Measurements from ENCODE around the gene MRM3. TPM values are rescaled to one million over a fixed set of nuclear protein-coding genes. Genes with fewer than 3 reads are reported as not detected.
"Not testable (repeated sequence)": the region's sequence is repeated elsewhere in the genome, so short reads cannot be mapped to it uniquely, and the experiment has no call there.

Gene MRM3
- total RNA-seq, 3 donors from 2014 or later, result 16.5 to 18.4 (median 16.7) TPM

GRCh38 chr17:774313-774584 is 7.9 kb upstream of the MRM3 start:
- no peak overlapping the region for H3K27ac ChIP-seq
- H3K9me3 ChIP-seq, result no peaks in the 10 kb centered on the region
- no peak overlapping the region for H3K4me3 ChIP-seq
- no peak for DNase-seq (ENCODE audit: low spot score in 2 of 2)
- H3K4me1 ChIP-seq, result no peaks in the 10 kb centered on the region
- intact Hi-C loops (cut with DNase I; ENCODE audit: low total_unique reads), result no loop called here
- TF ChIP-seq CTCF (IDR thresholded peaks at IDR 0.05), result no peak
- TF ChIP-seq POLR2A (IDR thresholded peaks at IDR 0.05), result no peak
- no peak for TF ChIP-seq POLR2AphosphoS5 (IDR thresholded peaks at IDR 0.05)
- peaks cover 3% of the 10 kb centered on the region for H3K36me3 ChIP-seq
- H3K27me3 ChIP-seq, result no peaks in the 10 kb centered on the region

- intact Hi-C loops (cut with DNase I; ENCODE audit: low total_unique reads), result no loop called here
- Histone ChIP-seq H3K27ac (no peak overlapping the region), H3K9me3 (no peaks in the 10 kb centered on the region), H3K36me3 (no peaks in the 10 kb centered on the region), H3K27me3 (no peaks in the 10 kb centered on the region), H3K4me3 (no peak overlapping the region), H3K4me1 (peaks cover 2 to 3% of the 10 kb centered on the region in 2 donors)
- TF ChIP-seq POLR2A (IDR thresholded peaks at IDR 0.05), result no peak
- no peak for TF ChIP-seq POLR2AphosphoS5 (IDR thresholded peaks at IDR 0.05)
- no peak for TF ChIP-seq CTCF (IDR thresholded peaks at IDR 0.05)
- DNase-seq (ENCODE audit: low spot score in 2 of 2), result no peak
These were observed 4.1 kb upstream of the MRM3 start for GRCh38 chr17:778096-778495.

DNA sequence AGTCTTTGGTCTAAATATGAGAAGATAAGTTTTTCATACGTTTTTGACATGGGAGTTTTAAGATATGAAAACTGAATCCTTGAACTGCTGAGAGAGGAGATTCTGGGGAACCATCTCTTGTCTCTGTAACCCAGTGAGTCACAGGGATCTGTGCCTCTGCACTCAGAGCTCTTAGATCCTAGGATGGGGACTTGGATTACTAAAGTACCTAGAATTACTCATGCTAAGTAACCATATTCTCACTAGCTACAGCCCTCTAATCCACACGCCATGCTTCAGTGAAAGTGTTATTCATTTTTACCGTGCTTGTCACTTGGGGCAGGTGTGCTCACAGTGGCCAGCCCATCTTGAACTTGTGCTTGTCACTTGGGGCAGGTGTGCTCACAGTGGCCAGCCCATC is 2.0 kb downstream of the MRM3 start:
- H3K4me1 ChIP-seq, result peaks cover 4 to 18% of the 10 kb centered on the region in 2 donors
- no peak for DNase-seq (ENCODE audit: low spot score in 2 of 2)
- H3K27ac ChIP-seq, result no peak overlapping the region
- no peaks in the 10 kb centered on the region for H3K36me3 ChIP-seq
- H3K9me3 ChIP-seq, result no peaks in the 10 kb centered on the region
- intact Hi-C loops (cut with DNase I; ENCODE audit: low total_unique reads), result no loop called here
- TF ChIP-seq POLR2A (IDR thresholded peaks at IDR 0.05) (no peak), CTCF (IDR thresholded peaks at IDR 0.05) (no peak), POLR2AphosphoS5 (IDR thresholded peaks at IDR 0.05) (no peak)
- H3K4me3 ChIP-seq, result no peak overlapping the region
- H3K27me3 ChIP-seq, result no peaks in the 10 kb centered on the region

- not testable (repeated sequence) for DNase-seq (ENCODE audit: low spot score in 2 of 2)
- H3K4me1 ChIP-seq, result peaks cover 4 to 18% of the 10 kb centered on the region in 2 donors
These were observed 3.7 kb downstream of the MRM3 start for GRCh38 chr17:785901-786300.

GRCh38 chr17:787641-788221 is 5.6 kb downstream of the MRM3 start:
- peaks cover 4 to 18% of the 10 kb centered on the region in 2 donors for H3K4me1 ChIP-seq
- no peaks in the 10 kb centered on the region for H3K9me3 ChIP-seq
- H3K4me3 ChIP-seq, result no peak overlapping the region
- H3K27me3 ChIP-seq, result no peaks in the 10 kb centered on the region
- intact Hi-C loops (cut with DNase I; ENCODE audit: low total_unique reads), result no loop called here
- H3K27ac ChIP-seq, result no peak overlapping the region
- DNase-seq (ENCODE audit: low spot score in 2 of 2), result no peak
- no peaks in the 10 kb centered on the region for H3K36me3 ChIP-seq
- no peak for TF ChIP-seq CTCF (IDR thresholded peaks at IDR 0.05)
- no peak for TF ChIP-seq POLR2A (IDR thresholded peaks at IDR 0.05)
- TF ChIP-seq POLR2AphosphoS5 (IDR thresholded peaks at IDR 0.05), result no peak

More at GRCh38 chr17:785901-786300, 3.7 kb downstream of the MRM3 start:
- H3K9me3 ChIP-seq; H3K27ac ChIP-seq; intact Hi-C loops (cut with DNase I; ENCODE audit: low total_unique reads); H3K27me3 ChIP-seq; H3K36me3 ChIP-seq; H3K4me3 ChIP-seq: not testable (repeated sequence)

DNA sequence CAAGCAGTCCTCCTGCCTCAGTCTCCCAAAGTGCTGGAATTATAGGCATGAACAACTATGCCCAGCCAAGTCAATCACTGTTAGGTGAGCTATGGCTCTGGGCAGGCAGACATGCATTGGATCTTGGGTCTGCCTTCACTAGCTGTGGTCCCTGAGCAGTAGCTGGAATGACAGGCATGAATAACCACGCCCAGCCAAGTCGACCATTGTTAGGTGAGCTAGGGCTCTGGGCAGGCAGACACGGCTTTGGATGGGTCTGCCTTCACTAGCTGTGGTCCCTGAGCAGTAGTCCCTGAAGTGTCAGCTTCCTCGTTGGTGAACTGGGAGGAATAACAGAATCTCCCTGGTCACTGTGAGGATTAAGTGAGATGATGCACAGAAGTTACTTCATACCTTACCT is 6.4 kb downstream of the MRM3 start:
- no peak for DNase-seq (ENCODE audit: low spot score in 2 of 2)
- intact Hi-C loops (cut with DNase I; ENCODE audit: low total_unique reads), result no loop called here
- H3K27me3 ChIP-seq, result no peaks in the 10 kb centered on the region
- no peak for TF ChIP-seq CTCF (IDR thresholded peaks at IDR 0.05)
- no peak for TF ChIP-seq POLR2A (IDR thresholded peaks at IDR 0.05)
- TF ChIP-seq POLR2AphosphoS5 (IDR thresholded peaks at IDR 0.05), result no peak
- H3K9me3 ChIP-seq, result no peaks in the 10 kb centered on the region
- H3K27ac ChIP-seq, result no peak overlapping the region
- no peaks in the 10 kb centered on the region for H3K36me3 ChIP-seq
- H3K4me1 ChIP-seq, result peaks cover 0 to 11% of the 10 kb centered on the region in 2 donors
- H3K4me3 ChIP-seq, result no peak overlapping the region
